Measurements from ENCODE around the gene PC. TPM values are rescaled to one million over a fixed set of nuclear protein-coding genes. Genes with fewer than 3 reads are reported as not detected.
"Not testable (repeated sequence)": the region's sequence is repeated elsewhere in the genome, so short reads cannot be mapped to it uniquely, and the experiment has no call there.

PC gene
- total RNA-seq, 6 donors from 2014 or later, result 5.0 to 49.9 (median 20.9) TPM

- Histone ChIP-seq H3K36me3 (no peaks in the 10 kb centered on the region), H3K4me3 (no peak overlapping the region), H3K4me1 (no peaks in the 10 kb centered on the region), H3K9me3 (no peaks in the 10 kb centered on the region), H3K27me3 (no peaks in the 10 kb centered on the region), H3K27ac (no peak overlapping the region)
- ATAC-seq (ENCODE audit: low FRiP score in 2 of 2) (no peak), DNase-seq (no peak)
- no peak for TF ChIP-seq POLR2AphosphoS5 (IDR thresholded peaks at IDR 0.05)
- TF ChIP-seq EP300 (IDR thresholded peaks at IDR 0.05), result no peak
- no peak for TF ChIP-seq CTCF (IDR thresholded peaks at IDR 0.05)
- TF ChIP-seq POLR2A (IDR thresholded peaks at IDR 0.05), result no peak
- WGBS, 2 donors, result 69 to 73% methylated on average over 2 of the region's 2 CpGs
Measured at GRCh38 chr11:66992041-66992440, 33.9 kb upstream of the PC start.

GRCh38 chr11:66989360-66989759, 31.2 kb upstream of the PC start:
- not testable (repeated sequence) for H3K4me3 ChIP-seq; H3K36me3 ChIP-seq; H3K27ac ChIP-seq; DNase-seq; H3K27me3 ChIP-seq; H3K9me3 ChIP-seq; H3K4me1 ChIP-seq; ATAC-seq (ENCODE audit: low FRiP score in 2 of 2)
- 79 to 88% methylated on average over 8 to 9 of the region's 9 CpGs for whole genome bisulfite sequencing, 2 donors

GRCh38 chr11:66988741-66989140, 30.6 kb upstream of the PC start:
- H3K27me3 ChIP-seq; H3K4me1 ChIP-seq; H3K36me3 ChIP-seq; H3K27ac ChIP-seq; ATAC-seq (ENCODE audit: low FRiP score in 2 of 2); H3K4me3 ChIP-seq; H3K9me3 ChIP-seq: not testable (repeated sequence)
- DNase-seq, result peak in 1 of 2 donors; percentile 74
- WGBS, 2 donors, result 92 to 97% methylated on average over 10 to 19 of the region's 28 CpGs

GRCh38 chr11:66987924-66988637, 29.9 kb upstream of the PC start:
- TF ChIP-seq POLR2A (IDR thresholded peaks at IDR 0.05) (no peak), POLR2AphosphoS5 (IDR thresholded peaks at IDR 0.05) (no peak), EP300 (IDR thresholded peaks at IDR 0.05) (no peak), CTCF (IDR thresholded peaks at IDR 0.05) (no peak)
- no peaks in the 10 kb centered on the region for H3K9me3 ChIP-seq
- H3K27ac ChIP-seq, result no peak overlapping the region
- WGBS, 2 donors, result 78 to 81% methylated on average over 12 to 13 of the region's 13 CpGs
- no peaks in the 10 kb centered on the region for H3K27me3 ChIP-seq
- no peak overlapping the region for H3K4me3 ChIP-seq
- DNase-seq, result no peak
- peaks cover 0 to 7% (median 4%) of the 10 kb centered on the region in 4 donors for H3K4me1 ChIP-seq
- ATAC-seq (ENCODE audit: low FRiP score in 2 of 2), result no peak
- no peaks in the 10 kb centered on the region for H3K36me3 ChIP-seq

- H3K4me3 ChIP-seq, result no peak overlapping the region
- no peak overlapping the region for H3K27ac ChIP-seq
- ATAC-seq (ENCODE audit: low FRiP score in 2 of 2), result peak in 1 of 2 donors; percentile 18
- H3K27me3 ChIP-seq, result no peaks in the 10 kb centered on the region
- no peaks in the 10 kb centered on the region for H3K36me3 ChIP-seq
- TF ChIP-seq EP300 (IDR thresholded peaks at IDR 0.05), result no peak
- no peak for TF ChIP-seq CTCF (IDR thresholded peaks at IDR 0.05)
- no peak for TF ChIP-seq POLR2A (IDR thresholded peaks at IDR 0.05)
- TF ChIP-seq POLR2AphosphoS5 (IDR thresholded peaks at IDR 0.05), result no peak
- WGBS, 2 donors, result 66 to 73% methylated on average over 3 to 6 of the region's 6 CpGs
- peak in 1 of 2 donors; percentile 41 for DNase-seq
- no peaks in the 10 kb centered on the region for H3K9me3 ChIP-seq
- peaks cover under 1 to 8% (median 5%) of the 10 kb centered on the region in 4 donors for H3K4me1 ChIP-seq
Measured at GRCh38 chr11:66987158-66987620, 29.0 kb upstream of the PC start.

GRCh38 chr11:66986178-66986545, 28.0 kb upstream of the PC start:
- Histone ChIP-seq H3K4me1 (peaks cover 5 to 18% (median 12%) of the 10 kb centered on the region in 4 donors), H3K36me3 (no peaks in the 10 kb centered on the region), H3K4me3 (no peak overlapping the region), H3K9me3 (no peaks in the 10 kb centered on the region), H3K27ac (no peak overlapping the region), H3K27me3 (no peaks in the 10 kb centered on the region)
- TF ChIP-seq CTCF (IDR thresholded peaks at IDR 0.05), result no peak
- TF ChIP-seq POLR2A (IDR thresholded peaks at IDR 0.05), result no peak
- TF ChIP-seq EP300 (IDR thresholded peaks at IDR 0.05), result no peak
- TF ChIP-seq POLR2AphosphoS5 (IDR thresholded peaks at IDR 0.05), result no peak
- WGBS, 2 donors, result 95 to 100% methylated on average over 2 to 7 of the region's 7 CpGs
- DNase-seq (no peak), ATAC-seq (ENCODE audit: low FRiP score in 2 of 2) (no peak)
